NCI-H1048 (cell line): Measurements from ENCODE around the gene WFIKKN1.

Experiments
- DNase-seq: peaks from one replicate; lab custom pipeline; 2025; lab: John Stamatoyannopoulos, UW

Gene WFIKKN1

DNA sequence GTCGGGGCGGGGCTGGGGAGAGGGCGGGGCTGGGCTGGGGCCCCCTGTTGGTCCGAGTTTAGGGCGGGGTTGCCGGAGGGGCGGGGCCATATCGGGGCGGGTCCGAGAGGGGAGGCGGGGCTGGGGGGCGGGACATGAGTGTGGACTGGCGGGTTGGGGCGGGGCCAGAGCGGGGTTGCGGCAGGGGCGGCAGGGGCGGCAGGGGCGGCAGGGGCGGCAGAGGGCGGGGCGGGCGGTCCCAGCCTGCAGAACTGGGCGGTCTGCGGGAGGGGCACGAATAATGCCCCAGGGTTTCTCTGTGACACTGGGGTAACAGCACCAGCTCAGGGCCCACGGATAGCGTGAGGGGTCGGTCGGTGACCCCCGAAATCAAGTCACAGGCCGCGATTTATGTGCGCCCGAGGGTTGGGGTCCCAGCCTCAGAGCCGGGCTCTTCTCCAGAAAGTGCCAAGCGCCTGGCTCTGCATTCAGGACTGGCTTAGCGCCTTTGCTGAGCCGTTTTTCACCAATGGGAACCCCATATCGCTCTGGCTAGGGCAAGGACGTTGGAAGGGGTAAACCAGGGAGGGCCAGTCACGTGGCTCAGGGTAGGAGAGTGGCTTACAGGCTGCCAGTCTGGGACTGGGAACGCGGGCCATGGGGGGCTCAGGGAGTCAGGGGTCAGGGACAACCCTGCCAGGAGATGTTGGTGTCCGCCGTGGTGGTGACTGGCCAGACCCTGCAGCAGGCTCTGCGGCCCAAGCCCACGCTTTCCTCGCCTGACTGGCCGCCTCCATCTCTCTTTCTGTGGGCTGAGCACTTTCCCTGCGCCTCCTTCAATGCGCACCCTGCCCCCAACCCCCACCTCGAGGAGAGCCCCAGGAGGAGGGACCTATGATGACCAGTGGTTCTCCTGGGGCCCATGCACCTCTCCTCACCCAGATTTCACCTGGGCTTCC is 6.6 kb downstream of the WFIKKN1 start:
- DNase-seq: no peak

DNA sequence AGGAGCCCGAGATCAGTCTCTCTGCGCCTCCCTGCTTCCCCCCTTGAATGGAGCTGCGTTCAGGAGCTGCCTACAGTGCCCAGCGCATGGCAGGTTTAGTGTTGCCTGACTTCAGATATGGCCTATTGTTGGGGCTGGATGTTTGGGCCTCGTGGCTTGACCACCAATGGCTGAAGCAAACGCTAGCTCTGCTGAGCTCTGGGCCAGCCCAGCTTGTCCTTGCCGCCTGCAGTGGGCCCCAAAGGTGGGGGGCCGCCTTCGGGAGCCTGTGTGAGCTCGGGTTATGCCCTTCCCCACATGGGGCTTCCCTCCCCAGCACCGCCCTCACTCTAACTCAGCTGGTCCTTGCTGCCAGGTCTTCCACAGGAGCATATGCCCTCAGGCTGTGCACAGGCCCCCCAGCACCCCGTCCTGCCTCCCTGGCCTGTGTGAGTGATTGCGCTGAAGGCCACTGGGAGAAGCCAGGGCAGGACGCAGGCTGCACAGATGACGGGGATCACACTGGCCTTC is 7.3 kb downstream of the WFIKKN1 start:
- DNase-seq: no peak

DNA sequence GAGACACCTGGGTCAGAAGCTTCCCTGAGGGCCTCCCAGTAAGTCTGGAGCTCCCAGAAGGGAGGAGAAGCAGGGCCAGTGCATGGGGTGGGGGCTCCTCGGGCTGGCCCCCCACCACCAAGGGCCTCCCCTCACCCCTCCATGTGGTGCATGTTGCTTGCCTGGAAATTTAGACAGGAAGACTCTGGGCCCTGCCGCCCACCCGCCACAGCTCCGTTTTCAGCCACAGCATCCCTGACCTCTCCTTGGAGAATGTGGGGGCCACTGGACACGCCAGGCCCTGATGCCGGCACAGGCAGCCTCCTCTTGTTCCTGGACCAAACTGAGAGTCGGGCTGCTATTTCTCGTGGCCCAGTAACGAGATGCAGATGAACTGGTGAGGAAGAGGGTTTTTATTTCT is 8.1 kb downstream of the WFIKKN1 start:
- DNase-seq: no peak

DNA sequence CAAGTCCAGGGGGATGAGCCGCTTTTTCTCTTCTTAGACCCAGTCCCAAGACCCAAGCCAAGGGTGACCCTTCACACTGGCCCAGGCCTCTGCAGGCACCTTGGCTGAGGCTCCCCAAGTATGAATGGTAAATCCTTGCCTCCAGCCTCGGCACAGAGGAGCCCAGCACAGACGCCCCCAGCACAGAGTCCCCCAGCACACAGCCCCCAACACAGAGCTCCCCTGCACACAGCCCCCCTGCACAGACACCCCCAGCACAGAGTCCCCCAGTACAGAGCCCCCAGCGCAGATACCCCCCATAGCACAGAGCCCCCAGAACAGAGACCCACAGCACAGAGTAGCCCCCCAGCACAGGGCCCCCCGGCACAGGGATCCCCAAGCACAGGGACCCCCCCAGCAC is 9.8 kb downstream of the WFIKKN1 start:
- no peak for DNase-seq

GRCh38 chr16:641326-642188 is 10.8 kb downstream of the WFIKKN1 start, which contains the start of gene MCRIP2:
Gene MCRIP2 (plus strand): TSS chr16:641828. CDS start chr16:641992, 164 bp downstream.
- no peak for DNase-seq

DNA sequence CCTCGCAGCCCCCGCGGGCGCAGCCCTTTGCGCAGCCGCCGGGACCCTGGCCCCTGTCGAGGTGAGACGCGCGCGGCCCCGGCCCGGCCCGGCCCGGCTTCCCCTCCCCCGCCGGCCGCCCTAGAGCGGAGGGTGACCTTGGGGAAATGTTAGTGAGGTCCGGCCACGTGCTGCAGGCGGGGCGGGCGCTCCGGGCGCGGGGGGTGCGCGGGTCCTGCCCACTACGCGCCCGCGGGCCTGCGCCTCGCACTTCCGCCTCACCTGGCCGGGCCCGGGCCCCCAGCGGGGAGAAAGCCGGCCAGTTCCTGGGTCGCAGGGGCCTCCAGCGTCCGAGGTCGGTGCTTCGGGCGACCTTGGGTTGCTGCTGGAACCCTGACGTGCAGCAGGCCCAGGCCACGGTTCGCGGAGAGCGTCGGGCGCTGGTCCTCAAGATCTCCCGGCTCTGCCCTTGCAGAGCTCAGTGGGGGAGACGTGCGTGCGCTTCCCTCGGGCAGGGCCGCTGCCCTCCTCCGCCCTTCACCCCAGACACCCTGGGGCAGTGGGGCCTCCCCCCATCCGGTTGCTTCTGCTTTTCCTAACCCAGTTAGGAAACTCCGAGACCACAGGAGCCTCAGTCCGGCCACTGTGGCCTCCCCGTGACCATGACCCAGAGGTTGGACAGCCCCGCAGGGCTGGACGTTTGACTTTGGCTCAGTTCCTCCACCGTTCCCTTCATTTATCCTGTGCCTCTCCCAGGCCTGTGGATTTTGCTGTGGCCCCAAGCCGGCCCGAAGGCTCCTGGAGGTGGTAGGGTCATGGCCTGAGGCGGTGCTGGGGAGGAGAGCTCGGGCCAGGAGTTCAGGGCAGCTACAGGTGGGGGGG is 11.6 kb downstream of the WFIKKN1 start:
- no peak for DNase-seq

DNA sequence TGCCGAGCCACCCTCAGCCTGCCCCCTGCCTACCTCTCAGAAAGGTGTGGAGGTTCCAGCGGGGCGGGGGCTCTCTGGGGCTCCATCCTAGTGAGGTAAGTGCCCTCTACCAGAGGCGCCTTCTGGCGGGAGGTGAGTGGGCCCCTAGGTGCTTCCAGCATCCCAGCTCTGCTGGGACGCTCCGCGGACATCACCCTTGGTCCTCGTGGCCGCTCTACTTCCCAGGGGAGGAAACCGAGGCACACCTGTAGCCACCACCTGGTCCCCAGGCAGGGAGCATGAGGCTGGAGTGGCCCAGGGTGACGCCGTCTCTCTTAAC is 12.2 kb downstream of the WFIKKN1 start:
- no peak for DNase-seq

GRCh38 chr16:644556-644955 is 13.8 kb downstream of the WFIKKN1 start:
- DNase-seq: no peak

DNA sequence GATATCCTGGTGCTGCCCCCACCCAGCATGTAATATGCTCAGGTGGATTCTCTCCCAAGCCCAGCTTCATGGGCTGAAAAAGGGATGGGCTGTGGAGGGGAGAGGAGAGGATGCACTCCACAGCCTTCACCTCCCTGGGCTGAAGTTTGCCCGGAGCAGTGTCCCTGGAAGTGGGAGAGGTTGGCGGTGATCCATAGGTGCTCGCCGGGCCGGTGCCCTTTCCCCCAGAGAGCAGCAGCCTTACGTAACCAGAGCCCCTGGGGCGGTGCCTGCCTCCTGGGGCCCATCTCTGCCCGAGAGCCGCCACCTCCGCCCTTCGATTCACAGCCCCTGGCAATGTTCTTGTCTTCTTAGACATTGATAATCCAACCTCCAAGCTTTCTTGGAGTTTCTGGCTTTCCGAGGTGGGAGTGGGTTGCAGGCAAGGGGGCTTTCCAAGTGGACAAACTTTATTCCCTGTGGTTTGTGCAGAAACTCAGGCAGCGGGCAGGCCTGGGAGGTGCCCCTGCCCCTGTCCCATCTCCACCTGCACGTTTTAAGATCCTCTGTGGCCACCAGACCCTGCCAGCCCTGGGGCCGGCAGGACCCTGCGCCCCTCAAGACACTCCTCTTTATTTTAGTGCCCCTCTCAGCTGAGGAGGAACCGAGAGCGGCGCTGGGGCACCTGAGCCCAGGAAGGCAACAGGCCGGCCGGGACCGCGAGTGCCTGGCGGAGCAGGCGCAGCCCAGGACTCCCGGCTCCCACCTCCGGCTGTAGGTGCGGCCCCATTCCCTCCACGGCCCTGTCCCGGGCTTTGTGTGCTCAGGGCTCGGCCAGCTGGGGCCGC is 15.3 kb downstream of the WFIKKN1 start:
- DNase-seq: no peak

- DNase-seq: no peak
Observed at GRCh38 chr16:646679-647172, 15.9 kb downstream of the WFIKKN1 start.

- DNase-seq: no peak
Observed at GRCh38 chr16:647173-647902, 16.6 kb downstream of the WFIKKN1 start.

DNA sequence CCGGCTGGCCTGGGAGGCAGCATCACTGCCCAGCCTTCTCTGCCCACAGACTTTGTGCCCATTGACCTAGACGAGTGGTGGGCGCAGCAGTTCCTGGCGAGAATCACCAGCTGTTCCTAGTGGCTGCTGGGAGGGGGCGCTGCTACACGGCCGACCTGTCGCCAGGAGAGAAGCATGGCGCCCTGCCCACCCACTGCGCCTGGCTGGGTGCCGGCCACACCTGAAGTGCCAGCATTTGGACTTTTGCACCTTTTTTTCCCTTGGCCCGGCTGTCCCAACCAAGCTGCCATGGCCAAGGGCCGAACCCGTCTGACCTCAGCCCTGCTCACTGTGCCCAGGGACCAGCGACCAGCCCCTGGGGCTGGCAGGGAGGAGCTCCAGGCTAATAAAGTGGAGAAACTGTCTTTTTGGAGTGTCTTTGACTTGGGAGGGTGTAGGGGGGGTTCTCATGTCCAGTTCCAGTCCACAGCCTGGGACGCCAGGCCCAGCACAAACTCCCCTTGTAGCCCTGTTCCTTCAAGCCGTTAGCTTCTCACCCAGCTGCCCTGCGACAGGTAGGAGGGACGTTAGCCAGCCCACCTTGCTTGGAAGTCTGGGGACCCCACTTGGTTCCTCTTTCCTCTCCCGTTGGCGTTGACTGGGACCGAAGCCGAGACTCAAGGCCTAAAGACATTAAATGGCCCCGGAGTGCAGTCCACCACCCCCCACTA is 17.4 kb downstream of the WFIKKN1 start:
- DNase-seq: no peak

GRCh38 chr16:648781-649589 is 18.2 kb downstream of the WFIKKN1 start, which contains the start of gene WDR90:
Gene WDR90 (plus strand): TSS chr16:649365. CDS start chr16:649417, 52 bp downstream.
- DNase-seq: peak; percentile 68

- DNase-seq: no peak
Observed at GRCh38 chr16:649631-650030, 18.8 kb downstream of the WFIKKN1 start.

DNA sequence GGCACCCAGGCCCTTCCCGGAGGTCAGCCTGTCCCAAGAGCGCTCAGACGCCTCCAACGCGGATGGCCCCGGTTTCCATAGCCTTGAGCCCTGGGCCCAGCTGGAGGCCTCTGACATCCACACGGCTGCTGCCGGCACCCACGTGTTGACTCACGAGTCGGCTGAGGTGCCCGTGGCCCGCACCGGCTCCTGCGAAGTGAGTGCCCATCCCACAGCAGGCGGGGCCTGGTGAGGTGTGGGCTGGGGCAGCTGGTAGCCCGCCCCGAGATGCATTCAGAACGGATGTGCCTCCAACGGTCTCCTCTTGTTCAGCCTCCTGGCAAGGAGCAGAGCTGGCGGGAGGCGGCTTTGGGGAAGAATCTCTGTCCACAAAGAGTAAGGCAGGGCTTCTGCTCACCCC is 21.1 kb downstream of the WFIKKN1 start:
- DNase-seq: no peak

- no peak for DNase-seq
Observed at GRCh38 chr16:652454-653305, 21.9 kb downstream of the WFIKKN1 start.

GRCh38 chr16:654034-654433 is 23.2 kb downstream of the WFIKKN1 start:
- DNase-seq: no peak
